ENCODE data around the gene UNKL. TPM values are rescaled to one million over a fixed set of nuclear protein-coding genes. Genes with fewer than 3 reads are reported as not detected.

UNKL gene
- total RNA-seq, 1 donor from 2014 or later = 30.7 TPM

DNA sequence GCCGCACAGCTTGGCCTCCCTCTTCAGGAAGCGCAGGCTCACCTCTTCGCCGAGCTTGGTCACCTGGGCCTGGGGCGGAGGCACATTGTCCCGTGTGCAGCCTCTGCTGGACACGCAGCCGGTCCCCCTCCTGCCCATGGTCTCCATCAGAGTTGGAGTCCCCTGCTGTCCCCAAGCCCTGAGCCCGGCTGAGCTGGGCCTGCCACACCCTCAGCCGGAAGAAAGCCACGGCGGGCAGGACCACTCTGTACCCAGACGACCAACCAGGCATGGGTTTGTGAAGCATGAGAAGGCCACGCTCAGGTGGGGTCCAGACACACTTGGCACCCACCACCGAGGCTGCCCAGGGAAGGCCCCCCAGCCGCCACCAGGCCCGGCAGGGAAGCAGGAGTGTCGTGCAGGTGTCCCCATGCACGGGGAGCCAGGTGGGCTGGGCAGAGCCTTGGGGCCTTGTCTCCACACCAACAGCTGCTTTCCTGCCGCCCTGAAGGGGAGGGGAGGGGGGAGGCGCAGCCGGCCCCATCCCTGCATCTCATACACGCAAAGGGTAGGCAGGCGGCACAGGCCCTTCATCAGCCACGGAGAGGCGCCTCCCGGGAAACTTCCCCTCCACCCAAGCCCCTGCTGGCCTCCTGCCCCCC is 24.7 kb upstream of the UNKL start:
- H3K36me3 Mint-ChIP-seq (ENCODE audit: unreplicated experiment) = no peaks in the 10 kb centered on the region
- TF ChIP-seq, protein P1, sequence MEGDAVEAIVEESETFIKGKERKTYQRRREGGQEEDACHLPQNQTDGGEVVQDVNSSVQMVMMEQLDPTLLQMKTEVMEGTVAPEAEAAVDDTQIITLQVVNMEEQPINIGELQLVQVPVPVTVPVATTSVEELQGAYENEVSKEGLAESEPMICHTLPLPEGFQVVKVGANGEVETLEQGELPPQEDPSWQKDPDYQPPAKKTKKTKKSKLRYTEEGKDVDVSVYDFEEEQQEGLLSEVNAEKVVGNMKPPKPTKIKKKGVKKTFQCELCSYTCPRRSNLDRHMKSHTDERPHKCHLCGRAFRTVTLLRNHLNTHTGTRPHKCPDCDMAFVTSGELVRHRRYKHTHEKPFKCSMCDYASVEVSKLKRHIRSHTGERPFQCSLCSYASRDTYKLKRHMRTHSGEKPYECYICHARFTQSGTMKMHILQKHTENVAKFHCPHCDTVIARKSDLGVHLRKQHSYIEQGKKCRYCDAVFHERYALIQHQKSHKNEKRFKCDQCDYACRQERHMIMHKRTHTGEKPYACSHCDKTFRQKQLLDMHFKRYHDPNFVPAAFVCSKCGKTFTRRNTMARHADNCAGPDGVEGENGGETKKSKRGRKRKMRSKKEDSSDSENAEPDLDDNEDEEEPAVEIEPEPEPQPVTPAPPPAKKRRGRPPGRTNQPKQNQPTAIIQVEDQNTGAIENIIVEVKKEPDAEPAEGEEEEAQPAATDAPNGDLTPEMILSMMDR (IDR thresholded peaks at IDR 0.05; ENCODE audit: partially characterized antibody, unreplicated experiment) = no peak
- H3K4me3 Mint-ChIP-seq (ENCODE audit: unreplicated experiment) = no peak overlapping the region
- peaks cover 3% of the 10 kb centered on the region for H3K9me3 Mint-ChIP-seq (ENCODE audit: unreplicated experiment)
- DNase-seq = peak; percentile 13
- peak overlapping the region; percentile 48 for H3K27ac Mint-ChIP-seq (ENCODE audit: unreplicated experiment)
- peaks cover 3% of the 10 kb centered on the region for H3K27me3 Mint-ChIP-seq (ENCODE audit: unreplicated experiment)
- H3K4me1 Mint-ChIP-seq (ENCODE audit: low read depth, unreplicated experiment) = peaks cover 2% of the 10 kb centered on the region

DNA sequence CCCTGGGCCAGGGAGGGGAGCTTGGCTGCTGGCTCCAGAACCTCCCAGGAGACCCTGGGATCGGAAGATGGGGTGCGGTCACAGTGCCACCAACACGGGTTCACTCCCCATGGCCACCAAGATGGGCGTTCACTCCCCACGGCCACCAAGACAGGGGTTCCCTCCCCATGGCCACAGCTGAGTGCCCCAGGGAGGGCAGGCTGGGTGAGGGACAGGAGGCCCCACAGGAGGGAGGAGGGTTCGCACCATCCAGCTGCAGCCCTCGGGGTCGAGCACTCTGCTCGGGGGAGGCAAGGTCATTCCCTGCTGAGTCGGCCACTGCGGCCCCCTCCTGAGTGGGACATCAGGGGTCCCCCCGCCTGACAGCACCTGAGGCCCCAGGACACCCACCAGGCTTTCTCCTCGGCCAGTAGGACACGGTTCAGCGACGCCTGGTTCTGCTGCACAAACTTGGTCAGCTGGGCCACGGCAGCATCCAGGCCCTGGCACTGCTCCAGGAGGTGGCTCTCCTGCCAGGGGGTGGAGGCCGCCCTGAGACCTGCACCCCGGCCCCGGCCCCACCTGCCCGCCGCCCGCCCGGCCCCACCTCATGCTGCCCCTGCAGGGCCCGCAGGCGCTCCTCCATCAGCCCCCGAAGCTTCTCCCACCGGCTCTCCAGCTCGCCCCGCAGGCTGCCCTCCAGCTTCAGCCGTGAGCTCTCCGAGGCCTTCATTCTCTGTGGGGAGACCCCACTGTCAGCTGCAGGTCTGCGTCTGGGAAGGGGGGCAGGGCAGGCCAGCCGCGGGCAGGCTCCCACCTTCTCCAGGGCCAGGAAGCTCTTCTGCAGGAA is 23.9 kb upstream of the UNKL start:
- no peak overlapping the region for H3K4me3 Mint-ChIP-seq (ENCODE audit: unreplicated experiment)
- peaks cover 2% of the 10 kb centered on the region for H3K4me1 Mint-ChIP-seq (ENCODE audit: low read depth, unreplicated experiment)
- peak; percentile 20 for DNase-seq
- H3K36me3 Mint-ChIP-seq (ENCODE audit: unreplicated experiment) = no peaks in the 10 kb centered on the region
- peaks cover 3% of the 10 kb centered on the region for H3K27me3 Mint-ChIP-seq (ENCODE audit: unreplicated experiment)
- peaks cover 3% of the 10 kb centered on the region for H3K9me3 Mint-ChIP-seq (ENCODE audit: unreplicated experiment)
- no peak overlapping the region for H3K27ac Mint-ChIP-seq (ENCODE audit: unreplicated experiment)
- TF ChIP-seq, protein P1 (IDR thresholded peaks at IDR 0.05; ENCODE audit: partially characterized antibody, unreplicated experiment) = no peak

DNA sequence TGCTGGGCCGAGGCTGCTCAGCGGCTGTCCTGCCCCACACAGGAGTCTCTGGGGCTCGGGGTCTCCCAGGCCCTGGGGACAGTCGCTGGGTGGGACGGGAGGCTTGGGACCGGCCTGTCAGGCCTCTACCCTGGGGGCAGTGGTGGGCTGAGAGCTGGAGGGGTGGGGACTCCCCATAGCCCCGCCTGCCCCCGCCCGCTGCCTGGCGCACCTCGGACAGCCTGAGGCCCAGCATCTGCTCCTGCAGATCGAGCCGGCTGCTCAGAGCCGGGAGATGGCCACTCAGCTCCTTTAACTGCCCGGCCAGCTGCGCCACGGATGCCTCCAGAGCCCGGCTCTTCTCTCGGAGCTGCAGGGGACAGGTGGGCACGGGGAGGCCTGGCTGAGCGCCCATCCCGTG is 23.1 kb upstream of the UNKL start:
- Mint-ChIP-seq H3K27ac (ENCODE audit: unreplicated experiment) (no peak overlapping the region), H3K4me1 (ENCODE audit: low read depth, unreplicated experiment) (peaks cover 2% of the 10 kb centered on the region), H3K9me3 (ENCODE audit: unreplicated experiment) (peaks cover 3% of the 10 kb centered on the region), H3K27me3 (ENCODE audit: unreplicated experiment) (peaks cover 3% of the 10 kb centered on the region), H3K4me3 (ENCODE audit: unreplicated experiment) (no peak overlapping the region), H3K36me3 (ENCODE audit: unreplicated experiment) (no peaks in the 10 kb centered on the region)
- peak; percentile 66 for DNase-seq
- TF ChIP-seq, protein P1 (IDR thresholded peaks at IDR 0.05; ENCODE audit: partially characterized antibody, unreplicated experiment) = no peak

DNA sequence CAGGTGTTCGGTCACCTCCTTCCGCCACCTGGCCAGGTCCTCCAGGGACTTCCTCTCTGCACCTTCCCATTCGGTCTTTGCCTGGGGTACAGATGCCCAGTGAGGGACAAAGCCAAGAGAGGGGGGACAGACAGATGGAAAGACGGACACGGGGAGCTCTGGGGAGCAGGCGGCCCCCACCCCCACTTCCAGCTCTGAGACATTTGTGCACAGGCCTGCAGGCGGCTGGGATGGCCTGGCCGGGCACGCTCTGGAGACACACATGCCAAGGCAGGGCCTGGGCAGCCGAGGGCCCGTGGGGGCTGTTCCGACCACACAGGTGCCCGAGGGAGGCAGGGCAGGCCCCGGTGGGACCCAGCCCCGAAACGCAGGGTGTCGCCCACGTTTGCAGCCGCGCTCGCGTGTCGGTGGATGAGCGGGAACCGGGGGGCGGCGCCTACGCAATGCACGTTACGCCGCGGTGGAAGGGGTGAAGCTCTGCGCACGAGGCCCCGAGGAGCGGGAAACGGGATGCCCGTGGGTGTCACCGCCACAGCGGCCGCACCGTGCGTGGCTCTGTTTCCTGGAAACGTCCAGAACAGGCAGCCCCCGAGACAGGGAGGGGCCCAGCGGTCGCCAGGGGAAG is 22.3 kb upstream of the UNKL start:
- no peaks in the 10 kb centered on the region for H3K36me3 Mint-ChIP-seq (ENCODE audit: unreplicated experiment)
- TF ChIP-seq, protein P1 (IDR thresholded peaks at IDR 0.05; ENCODE audit: partially characterized antibody, unreplicated experiment) = no peak
- no peak overlapping the region for H3K27ac Mint-ChIP-seq (ENCODE audit: unreplicated experiment)
- peaks cover 3% of the 10 kb centered on the region for H3K9me3 Mint-ChIP-seq (ENCODE audit: unreplicated experiment)
- H3K4me1 Mint-ChIP-seq (ENCODE audit: low read depth, unreplicated experiment) = peaks cover 2% of the 10 kb centered on the region
- H3K4me3 Mint-ChIP-seq (ENCODE audit: unreplicated experiment) = no peak overlapping the region
- DNase-seq = peak; percentile 16
- H3K27me3 Mint-ChIP-seq (ENCODE audit: unreplicated experiment) = peaks cover 3% of the 10 kb centered on the region
